ENCODE results near the gene UGT1A5.

UGT1A5 gene

DNA sequence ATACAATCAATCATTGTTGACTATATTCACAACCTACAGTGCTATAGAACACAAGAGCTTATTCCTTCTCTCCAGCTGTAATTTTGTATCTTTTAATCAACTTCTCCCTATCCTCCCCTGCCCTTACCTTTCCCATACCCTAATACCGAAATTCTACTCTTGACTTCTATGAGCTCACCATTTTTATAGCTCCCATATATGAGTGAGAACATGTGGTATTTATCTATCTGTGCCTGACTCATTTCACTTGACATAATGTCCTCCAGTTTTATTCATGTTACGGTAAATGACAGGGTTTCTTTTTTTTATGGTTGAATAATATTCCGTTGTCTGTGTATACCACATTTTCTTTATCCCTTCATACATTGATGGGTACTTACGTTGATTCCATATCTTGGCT is 68.1 kb downstream of the UGT1A5 start:
- DNase-seq (ENCODE audit: low read depth in 2 of 2): no peak

DNA sequence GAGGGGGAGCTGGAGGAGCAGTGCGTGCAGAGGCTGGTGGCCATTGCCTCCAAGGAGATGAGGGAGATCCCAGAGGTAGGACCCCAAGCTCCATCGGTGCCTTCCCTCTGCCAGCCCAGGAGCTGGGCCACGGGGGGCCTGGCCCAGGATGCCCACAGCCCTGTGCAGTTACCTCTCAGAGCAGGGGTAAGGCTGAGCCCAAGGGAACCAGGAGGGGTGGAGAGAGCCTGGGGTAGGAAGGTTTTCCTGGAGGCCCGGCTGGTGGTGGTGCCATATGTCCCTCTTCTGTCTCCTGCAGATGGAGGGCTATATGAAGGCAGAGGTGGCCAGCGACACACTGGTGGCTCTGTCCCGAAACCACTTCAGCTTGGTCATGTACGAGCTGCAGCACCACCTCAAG is 76.8 kb downstream of the UGT1A5 start:
- no peak for DNase-seq (ENCODE audit: low read depth in 2 of 2)

GRCh38 chr2:233791151-233791882 is 78.6 kb downstream of the UGT1A5 start:
- no peak for DNase-seq (ENCODE audit: low read depth in 2 of 2)

GRCh38 chr2:233791883-233792329 is 79.2 kb downstream of the UGT1A5 start:
- DNase-seq (ENCODE audit: low read depth in 2 of 2): no peak

DNA sequence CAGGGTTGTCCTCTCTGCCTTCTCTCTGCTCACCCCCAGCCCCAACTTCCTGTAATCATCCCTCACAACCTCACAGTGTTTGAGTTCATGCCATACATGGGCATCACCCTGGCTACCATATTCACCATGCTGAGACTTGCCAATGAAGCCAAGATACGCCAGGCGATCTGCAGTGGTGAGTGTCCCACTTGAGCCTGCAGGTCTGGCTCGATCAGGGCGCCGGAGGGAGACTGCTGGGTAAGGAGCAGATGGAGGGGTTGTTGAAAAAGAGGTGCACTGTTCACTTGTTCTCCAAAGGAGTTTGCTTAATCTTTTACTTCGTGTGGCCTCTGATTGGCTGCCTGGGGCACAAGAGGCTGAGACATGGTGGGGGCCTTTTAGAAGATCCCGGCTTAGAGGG is 80.0 kb downstream of the UGT1A5 start:
- DNase-seq (ENCODE audit: low read depth in 2 of 2): no peak

DNA sequence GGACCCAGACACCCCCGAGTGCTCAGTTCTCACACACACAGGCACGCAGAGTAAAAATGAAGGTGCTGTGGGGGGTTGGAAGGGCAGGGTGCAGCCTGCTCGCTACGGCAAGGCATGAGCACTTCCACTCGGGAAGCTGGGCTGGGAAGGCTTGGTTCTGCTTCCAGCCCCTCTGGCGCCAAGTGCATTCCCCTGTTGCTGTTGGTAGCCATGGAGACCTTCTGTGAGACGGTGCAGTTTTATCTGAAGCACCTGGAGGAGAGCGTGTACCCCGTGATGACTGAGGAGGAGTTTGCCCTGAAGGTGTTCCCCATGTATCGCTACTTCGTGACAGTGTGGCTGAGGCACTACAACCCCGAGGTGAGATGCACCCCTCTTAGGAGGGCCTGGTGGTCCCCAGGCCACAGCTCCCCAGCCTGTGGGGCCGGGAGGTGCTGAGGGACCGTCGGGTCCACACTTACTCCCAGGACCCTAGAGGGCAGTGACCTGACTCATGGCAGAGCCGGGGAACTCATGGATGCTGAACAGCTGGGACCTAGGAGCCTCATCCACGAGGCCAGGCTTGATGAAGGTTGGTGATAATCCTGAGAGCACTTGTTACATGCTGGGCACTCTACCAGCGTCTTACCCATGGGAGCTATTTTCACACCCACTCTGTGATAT is 80.9 kb downstream of the UGT1A5 start:
- DNase-seq (ENCODE audit: low read depth in 2 of 2): no peak

- no peak for DNase-seq (ENCODE audit: low read depth in 2 of 2)
Observed at GRCh38 chr2:233794128-233794658, 81.5 kb downstream of the UGT1A5 start.

DNA sequence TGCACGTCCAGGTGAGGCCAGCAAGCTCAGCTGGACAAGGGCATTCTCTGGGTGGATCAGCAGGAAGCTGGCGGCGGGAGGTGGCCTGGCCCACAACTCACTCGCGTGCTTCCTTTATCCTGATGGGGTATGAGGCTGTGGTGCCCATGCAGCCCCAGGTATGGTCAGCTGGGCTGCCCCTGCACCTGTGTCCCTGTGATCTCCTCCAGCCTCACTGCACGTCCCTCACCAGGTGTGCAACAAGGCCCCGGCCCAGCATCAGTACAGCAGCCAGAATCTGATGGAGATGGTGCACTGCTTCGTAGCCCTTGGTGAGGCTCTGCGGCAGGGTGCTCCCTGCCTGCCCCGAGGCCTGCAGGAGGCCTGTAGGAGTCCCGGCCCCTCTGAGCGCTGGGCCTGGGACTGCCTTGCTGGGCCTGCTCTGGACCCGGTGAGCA is 83.0 kb downstream of the UGT1A5 start:
- no peak for DNase-seq (ENCODE audit: low read depth in 2 of 2)

DNA sequence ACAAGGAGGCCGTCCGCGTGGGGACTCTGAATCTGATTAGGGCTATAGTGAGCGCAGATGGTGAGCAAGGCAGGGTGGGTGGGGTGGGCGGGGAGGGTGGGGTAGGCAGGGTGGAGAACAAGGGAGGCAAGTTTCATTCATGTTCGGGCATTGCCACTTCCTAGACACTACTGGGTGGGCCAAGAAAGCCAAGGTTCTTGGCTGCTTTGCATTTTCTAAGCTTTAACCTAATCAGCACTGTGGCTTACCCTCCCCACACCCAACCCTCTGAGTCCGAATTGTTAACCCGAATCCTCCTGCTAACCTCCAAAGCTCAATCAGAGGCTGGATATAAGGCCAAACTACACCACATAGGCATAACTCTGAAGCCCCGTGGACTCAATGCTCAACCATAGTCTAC is 83.5 kb downstream of the UGT1A5 start:
- no peak for DNase-seq (ENCODE audit: low read depth in 2 of 2)

- no peak for DNase-seq (ENCODE audit: low read depth in 2 of 2)
Observed at GRCh38 chr2:233798335-233799086, 85.8 kb downstream of the UGT1A5 start.

DNA sequence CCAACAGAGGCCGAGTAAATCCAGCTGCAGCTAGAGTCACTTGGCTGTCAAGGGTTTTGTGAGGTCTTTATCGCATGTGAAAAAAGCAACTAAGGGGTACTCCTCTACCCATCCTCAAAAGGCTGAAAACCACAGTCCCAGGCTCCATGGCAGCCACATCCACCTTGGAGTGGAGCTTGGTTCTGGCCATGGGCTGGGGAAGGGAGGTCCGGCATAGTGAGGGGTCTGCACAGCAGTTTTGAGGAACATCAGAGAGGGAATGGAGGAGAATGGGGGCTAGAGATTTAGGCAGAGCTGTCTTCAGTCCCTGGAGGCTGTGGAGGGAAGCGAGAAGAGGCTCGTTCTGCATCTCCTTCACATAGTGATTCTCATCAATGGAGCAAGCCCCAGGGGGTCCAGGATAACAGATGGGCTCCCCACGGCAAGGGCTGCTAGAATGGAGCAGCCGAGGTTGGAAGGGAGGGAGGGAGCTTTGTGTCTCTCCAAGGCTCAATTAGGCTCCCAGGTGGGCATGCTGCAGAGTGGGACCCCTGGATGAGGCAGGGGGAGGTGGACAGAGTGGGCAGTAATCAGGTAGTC is 86.5 kb downstream of the UGT1A5 start:
- no peak for DNase-seq (ENCODE audit: low read depth in 2 of 2)

DNA sequence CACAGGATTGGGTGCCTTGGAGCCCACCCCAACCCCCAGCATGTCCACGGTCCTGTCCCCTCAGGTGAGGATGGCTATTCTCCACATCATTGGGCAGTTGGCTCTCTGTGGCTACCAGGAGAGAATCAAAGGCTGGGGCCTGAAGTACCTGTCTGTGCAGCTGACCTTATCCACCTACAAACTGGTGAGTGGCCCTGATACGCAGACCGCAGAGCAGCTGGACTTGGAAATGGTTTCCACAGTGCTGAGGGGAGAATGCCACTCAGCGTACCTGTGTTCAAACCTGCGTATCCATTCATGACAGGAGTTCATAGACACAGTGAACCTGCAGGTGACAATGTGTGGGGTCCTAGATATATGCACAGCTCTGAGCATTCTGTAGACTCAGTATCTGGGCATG is 87.0 kb downstream of the UGT1A5 start:
- DNase-seq (ENCODE audit: low read depth in 2 of 2): no peak

- DNase-seq (ENCODE audit: low read depth in 2 of 2): no peak
Observed at GRCh38 chr2:233800208-233800607, 87.5 kb downstream of the UGT1A5 start.

- no peak for DNase-seq (ENCODE audit: low read depth in 2 of 2)
Observed at GRCh38 chr2:233801357-233802131, 88.8 kb downstream of the UGT1A5 start.

GRCh38 chr2:233802132-233802815 is 89.6 kb downstream of the UGT1A5 start:
- DNase-seq (ENCODE audit: low read depth in 2 of 2): no peak

- no peak for DNase-seq (ENCODE audit: low read depth in 2 of 2)
Observed at GRCh38 chr2:233803292-233803911, 90.7 kb downstream of the UGT1A5 start.

DNA sequence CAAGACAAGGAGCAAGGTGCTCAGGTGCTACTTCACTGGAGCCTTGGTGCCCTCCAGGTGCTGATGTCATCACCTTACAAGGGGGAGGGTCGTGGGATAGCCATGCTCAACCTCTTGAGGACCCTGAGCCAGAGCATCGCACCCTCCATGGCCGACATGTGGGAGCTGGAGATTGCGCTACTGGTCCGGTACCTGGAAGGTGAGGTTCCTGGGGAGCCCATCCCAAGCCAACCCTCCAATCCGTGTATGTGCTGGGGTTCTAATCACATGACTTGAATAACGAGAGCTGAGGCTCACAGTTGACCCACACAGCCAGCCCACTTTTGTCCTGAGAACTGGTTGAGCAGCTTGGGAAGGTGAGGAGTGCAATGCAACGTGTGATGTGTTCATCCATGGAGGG is 91.3 kb downstream of the UGT1A5 start:
- no peak for DNase-seq (ENCODE audit: low read depth in 2 of 2)

DNA sequence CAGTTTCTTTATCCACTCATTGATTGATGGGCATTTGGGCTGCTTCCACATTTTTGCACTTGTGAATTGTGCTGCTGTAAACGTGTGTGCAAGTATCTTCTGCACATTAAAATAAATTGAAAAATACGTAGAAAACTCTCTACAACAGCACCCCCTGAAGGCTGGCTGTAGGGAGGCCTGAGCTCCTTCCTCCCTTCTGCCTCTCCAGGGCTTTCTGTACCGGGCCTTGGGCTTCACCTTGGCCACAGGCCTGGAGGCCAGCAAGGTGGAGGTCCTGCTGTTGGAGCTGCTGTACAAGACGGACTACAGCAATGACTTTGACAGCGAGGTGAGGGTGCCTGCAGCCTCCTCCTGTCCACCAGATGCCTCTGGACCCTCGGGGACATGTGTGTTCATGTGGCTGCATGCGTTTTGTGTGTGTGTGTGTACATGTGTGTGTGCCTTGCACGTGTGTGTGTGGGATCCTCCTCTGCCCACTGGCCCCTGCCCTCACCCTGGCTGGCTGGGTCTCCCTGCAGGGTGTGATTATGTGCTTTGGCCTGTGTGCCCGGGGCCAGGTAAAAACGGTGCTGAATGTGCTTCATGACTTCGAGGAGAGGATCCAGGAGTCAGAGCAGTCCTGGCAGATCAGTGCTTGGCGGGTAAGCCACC is 94.6 kb downstream of the UGT1A5 start:
- DNase-seq (ENCODE audit: low read depth in 2 of 2): no peak
